ENCODE data around the gene RBCK1.
"Not testable (repeated sequence)": the region's sequence is repeated elsewhere in the genome, so short reads cannot be mapped to it uniquely, and the experiment has no call there.

The RBCK1 gene

DNA sequence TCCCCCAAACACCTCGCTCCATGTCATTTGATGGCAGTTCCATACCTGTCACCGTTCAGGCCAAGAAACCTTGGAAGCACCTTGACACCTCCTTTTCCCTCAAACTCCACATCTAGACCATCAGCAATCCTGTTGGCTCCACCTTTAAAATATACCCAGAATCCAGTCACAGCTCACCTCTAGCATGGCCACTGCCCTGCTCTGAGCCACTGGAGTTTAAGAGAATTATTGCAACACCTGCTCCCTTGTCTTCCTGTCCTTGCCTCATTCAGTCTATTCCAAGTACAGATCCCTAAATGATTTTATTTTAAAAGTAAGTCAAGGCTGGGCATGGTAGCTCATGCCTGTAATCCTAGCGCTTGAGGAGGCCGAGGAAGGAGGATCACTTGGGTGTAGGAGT, 39.2 kb upstream of the RBCK1 start:
- no peaks in the 10 kb centered on the region for H3K9me3 ChIP-seq (ENCODE audit: low read length)
- no peak overlapping the region for H3K9ac ChIP-seq (ENCODE audit: low read length)
- no peak overlapping the region for H3K27ac ChIP-seq (ENCODE audit: low read depth, low read length)
- peaks cover 0 to 3% of the 10 kb centered on the region in 2 donors for H3K27me3 ChIP-seq (ENCODE audit: control insufficient read depth in 1 of 2, insufficient read depth in 2 of 2, low read length in 2 of 2)
- no peak overlapping the region for H3K4me3 ChIP-seq (ENCODE audit: low read depth in 1 of 2, low read length in 2 of 2)
- peaks cover 4% of the 10 kb centered on the region for H3K4me1 ChIP-seq (ENCODE audit: insufficient read depth, low read length)
- H3K36me3 ChIP-seq (ENCODE audit: insufficient read depth, low read length): no peaks in the 10 kb centered on the region

DNA sequence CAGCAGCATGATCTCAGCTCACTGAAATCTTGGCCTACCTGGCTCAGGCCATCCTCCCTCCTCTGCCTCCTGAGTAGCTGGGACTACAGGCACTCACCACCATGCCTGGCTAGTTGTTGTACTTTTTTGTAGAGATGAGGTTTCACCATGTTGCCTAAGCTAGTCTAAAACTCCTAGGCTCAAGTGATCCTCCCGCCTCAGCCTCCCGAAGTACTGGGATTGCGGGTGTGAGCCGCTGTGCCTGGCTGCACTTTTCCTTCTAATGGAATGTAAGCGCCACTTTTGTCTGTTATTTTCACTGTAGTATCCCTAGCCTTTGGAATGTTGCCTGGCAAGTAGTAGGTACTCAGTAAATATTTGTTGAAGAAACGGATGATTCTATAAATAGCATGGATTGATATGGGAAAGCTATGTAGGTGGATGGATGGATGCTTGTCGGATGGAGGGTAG, 37.9 kb upstream of the RBCK1 start:
- Histone ChIP-seq H3K36me3 (ENCODE audit: insufficient read depth, low read length) (no peaks in the 10 kb centered on the region), H3K4me1 (ENCODE audit: insufficient read depth, low read length) (peaks cover 4% of the 10 kb centered on the region), H3K27ac (ENCODE audit: low read depth, low read length) (no peak overlapping the region), H3K27me3 (ENCODE audit: control insufficient read depth in 1 of 2, insufficient read depth in 2 of 2, low read length in 2 of 2) (peaks cover 0 to 3% of the 10 kb centered on the region in 2 donors), H3K9me3 (ENCODE audit: low read length) (no peaks in the 10 kb centered on the region), H3K4me3 (ENCODE audit: low read depth in 1 of 2, low read length in 2 of 2) (no peak overlapping the region), H3K9ac (ENCODE audit: low read length) (no peak overlapping the region)

DNA sequence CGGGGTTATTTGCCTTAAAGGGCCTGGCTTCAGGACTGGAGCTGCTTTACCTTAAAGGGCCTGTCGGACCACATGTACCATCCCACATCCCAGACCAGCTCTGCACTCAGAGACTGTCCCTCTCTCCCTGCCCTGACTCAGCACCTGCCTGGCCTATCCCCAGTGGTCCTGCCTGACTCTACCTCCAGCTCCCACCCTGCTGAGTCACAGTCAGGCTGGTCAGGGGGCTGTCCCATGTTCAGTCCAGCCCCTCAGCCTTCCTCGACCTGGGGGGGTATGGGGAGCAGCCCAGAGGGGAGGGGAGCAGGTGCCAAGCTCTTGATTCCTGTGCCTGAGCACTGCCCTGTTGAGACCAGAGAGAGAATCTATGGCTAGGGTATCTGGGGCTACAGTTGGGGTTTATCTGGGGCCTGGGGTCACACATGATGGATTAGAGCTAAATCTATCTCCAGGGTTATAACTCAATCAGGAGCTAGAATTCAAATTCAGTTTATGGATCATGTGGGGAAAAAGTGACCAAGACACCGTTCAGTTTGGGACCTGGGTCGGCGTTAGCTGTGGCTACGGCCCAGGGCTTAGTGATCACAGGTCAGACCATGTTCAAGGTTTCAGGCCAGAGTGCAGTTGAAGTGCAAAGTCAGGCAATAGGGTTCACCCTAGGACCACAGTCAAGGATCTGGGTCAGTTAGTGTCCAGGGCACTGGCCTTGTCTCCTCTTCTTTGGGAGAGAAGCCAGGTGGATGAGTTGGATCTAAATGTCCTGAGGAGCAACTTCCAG, 36.9 kb upstream of the RBCK1 start:
- H3K9me3 ChIP-seq (ENCODE audit: low read length): no peaks in the 10 kb centered on the region
- H3K9ac ChIP-seq (ENCODE audit: low read length): no peak overlapping the region
- peaks cover 4% of the 10 kb centered on the region for H3K4me1 ChIP-seq (ENCODE audit: insufficient read depth, low read length)
- H3K27me3 ChIP-seq (ENCODE audit: control insufficient read depth in 1 of 2, insufficient read depth in 2 of 2, low read length in 2 of 2): peaks cover 0 to 3% of the 10 kb centered on the region in 2 donors
- H3K27ac ChIP-seq (ENCODE audit: low read depth, low read length): no peak overlapping the region
- no peak overlapping the region for H3K4me3 ChIP-seq (ENCODE audit: low read depth in 1 of 2, low read length in 2 of 2)
- H3K36me3 ChIP-seq (ENCODE audit: insufficient read depth, low read length): no peaks in the 10 kb centered on the region

DNA sequence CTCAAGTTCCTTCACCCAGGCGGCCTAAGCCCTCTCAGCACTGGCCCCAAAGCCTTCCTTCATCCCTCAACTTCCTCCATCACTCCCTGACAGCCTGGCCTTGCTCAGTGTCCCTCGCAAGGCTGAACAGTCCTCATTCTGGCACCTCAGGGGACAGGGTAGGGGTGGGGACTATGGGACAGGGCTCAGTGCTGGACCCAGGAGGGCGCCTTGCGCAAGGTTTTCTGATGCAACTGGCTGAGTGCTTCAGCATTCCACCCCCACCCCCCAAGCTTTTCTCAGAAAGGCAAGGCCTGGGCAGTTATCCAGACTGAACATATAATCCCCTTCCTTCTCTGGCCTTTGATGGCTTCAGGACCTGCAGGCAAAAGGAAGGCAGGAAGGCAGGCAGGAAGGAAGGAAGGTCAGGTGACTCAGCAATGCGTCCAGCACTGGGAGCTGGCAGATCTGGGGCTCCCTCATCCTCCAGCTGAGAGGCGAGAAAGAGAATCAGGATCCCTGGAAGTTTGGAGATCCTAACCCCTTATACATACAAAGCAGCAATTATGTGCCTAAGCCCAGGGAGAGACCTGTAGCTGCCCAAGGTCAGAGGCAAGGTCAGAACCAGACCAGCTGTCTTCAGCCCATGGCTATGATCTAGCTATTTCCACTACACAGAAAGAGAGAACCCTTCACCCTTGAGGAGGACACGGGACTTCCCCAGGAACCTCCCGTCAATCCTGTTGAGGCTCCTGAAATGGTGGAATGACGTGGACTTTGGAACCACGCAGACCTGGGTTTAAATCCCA, 36.1 kb upstream of the RBCK1 start:
- peaks cover 4% of the 10 kb centered on the region for H3K4me1 ChIP-seq (ENCODE audit: insufficient read depth, low read length)
- no peaks in the 10 kb centered on the region for H3K9me3 ChIP-seq (ENCODE audit: low read length)
- H3K27me3 ChIP-seq (ENCODE audit: control insufficient read depth in 1 of 2, insufficient read depth in 2 of 2, low read length in 2 of 2): peaks cover 0 to 3% of the 10 kb centered on the region in 2 donors
- H3K4me3 ChIP-seq (ENCODE audit: low read depth in 1 of 2, low read length in 2 of 2): no peak overlapping the region
- H3K36me3 ChIP-seq (ENCODE audit: insufficient read depth, low read length): no peaks in the 10 kb centered on the region
- H3K9ac ChIP-seq (ENCODE audit: low read length): no peak overlapping the region
- no peak overlapping the region for H3K27ac ChIP-seq (ENCODE audit: low read depth, low read length)

DNA sequence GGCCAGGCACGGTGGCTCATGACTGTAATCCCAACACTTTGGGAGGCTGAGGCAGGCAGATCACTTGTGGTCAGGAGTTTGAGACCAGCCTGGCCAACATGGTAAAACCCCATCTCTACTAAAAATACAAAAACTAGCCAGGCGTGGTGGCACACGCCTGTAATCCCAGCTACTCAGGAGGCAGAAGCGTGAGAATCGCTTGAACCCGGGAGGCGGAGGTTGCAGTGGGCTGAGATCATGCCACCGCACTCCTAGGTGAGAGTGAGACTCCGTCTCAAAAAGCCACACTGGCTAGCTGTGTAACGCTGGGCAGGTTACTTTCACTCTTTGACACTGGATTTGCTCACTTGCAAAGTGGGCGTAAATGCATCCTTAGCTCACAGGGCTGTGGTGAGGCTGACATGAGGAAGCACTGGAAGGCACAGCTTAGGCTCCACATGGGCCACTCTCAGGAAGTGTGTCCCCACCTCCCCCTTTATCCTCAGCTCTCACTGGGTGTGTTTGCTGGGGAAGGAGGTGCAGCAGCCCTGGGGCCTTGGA, 35.5 kb upstream of the RBCK1 start:
- H3K4me1 ChIP-seq (ENCODE audit: insufficient read depth, low read length); H3K9ac ChIP-seq (ENCODE audit: low read length); H3K4me3 ChIP-seq (ENCODE audit: low read depth in 1 of 2, low read length in 2 of 2); H3K36me3 ChIP-seq (ENCODE audit: insufficient read depth, low read length); H3K9me3 ChIP-seq (ENCODE audit: low read length); H3K27ac ChIP-seq (ENCODE audit: low read depth, low read length); H3K27me3 ChIP-seq (ENCODE audit: control insufficient read depth in 1 of 2, insufficient read depth in 2 of 2, low read length in 2 of 2): not testable (repeated sequence)

DNA sequence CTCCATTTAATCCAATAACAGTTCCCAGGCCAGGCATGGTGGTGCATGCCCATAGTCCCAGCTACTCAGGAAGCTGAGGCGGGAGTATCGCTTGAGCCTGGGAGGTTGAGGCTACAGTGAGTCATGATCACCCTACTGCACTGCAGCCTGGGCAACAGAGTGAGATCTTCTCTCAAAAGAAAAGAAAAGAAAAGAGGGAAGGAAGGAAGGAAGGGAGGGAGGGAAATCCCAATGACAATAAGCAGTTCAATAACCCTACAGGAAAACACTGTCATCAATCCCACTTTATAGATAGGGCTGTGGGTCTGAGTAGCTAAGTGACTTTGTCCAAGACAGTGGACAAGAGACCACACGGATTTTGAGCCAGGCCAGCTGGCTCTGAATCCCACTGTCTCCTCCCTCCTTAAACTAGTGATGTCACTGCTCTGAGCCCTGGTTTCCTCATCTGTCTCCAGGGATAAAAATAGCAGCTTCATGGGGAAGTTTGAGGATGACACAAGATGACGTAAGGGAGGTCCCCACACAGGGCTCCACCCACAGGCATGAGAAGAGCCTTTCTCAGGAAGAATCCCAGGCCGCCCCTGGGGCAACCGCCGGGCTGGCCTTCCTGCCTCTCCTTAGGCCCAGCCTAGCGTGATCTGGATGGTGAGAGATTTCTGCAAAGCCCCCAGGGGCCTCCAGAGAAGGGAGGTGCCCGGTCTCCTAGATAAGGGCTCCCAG, 34.8 kb upstream of the RBCK1 start:
- peaks cover 0 to 3% of the 10 kb centered on the region in 2 donors for H3K27me3 ChIP-seq (ENCODE audit: control insufficient read depth in 1 of 2, insufficient read depth in 2 of 2, low read length in 2 of 2)
- H3K36me3 ChIP-seq (ENCODE audit: insufficient read depth, low read length): no peaks in the 10 kb centered on the region
- H3K9me3 ChIP-seq (ENCODE audit: low read length): no peaks in the 10 kb centered on the region
- no peak overlapping the region for H3K9ac ChIP-seq (ENCODE audit: low read length)
- H3K27ac ChIP-seq (ENCODE audit: low read depth, low read length): no peak overlapping the region
- H3K4me1 ChIP-seq (ENCODE audit: insufficient read depth, low read length): peaks cover 4% of the 10 kb centered on the region
- H3K4me3 ChIP-seq (ENCODE audit: low read depth in 1 of 2, low read length in 2 of 2): no peak overlapping the region

DNA sequence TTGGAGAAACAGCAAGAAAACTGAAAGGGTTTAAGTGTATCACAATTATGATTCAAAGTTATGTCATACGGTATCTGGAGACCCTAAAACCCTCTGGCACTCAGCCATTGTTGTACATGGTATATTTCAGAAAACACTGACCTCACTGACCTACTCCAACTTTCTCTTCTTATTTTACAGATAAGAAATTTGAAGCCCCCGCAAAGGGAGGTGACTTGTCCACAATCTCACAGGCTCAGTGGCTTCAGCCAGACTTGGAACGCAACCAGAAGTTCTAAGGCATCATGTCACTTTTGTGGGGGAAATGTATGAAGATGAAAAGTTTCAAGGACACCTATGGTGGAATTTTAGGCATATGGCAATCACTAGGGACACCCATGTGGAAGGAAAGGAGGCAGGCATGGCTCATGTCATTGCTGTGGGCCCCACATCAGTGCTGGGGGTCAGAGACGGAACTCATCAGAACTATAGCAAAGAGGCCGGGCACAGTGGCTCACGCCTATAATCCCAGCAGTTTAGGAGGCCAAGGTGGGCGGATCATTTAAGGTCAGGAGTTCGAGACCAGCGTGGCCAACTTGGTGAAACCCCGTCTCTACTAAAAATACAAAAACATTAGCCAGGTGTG, 32.7 kb upstream of the RBCK1 start:
- Histone ChIP-seq H3K36me3 (ENCODE audit: insufficient read depth, low read length) (no peaks in the 10 kb centered on the region), H3K27me3 (ENCODE audit: control insufficient read depth in 1 of 2, insufficient read depth in 2 of 2, low read length in 2 of 2) (peaks cover 0 to 3% of the 10 kb centered on the region in 2 donors), H3K27ac (ENCODE audit: low read depth, low read length) (no peak overlapping the region), H3K9ac (ENCODE audit: low read length) (no peak overlapping the region), H3K4me1 (ENCODE audit: insufficient read depth, low read length) (peaks cover 4% of the 10 kb centered on the region), H3K4me3 (ENCODE audit: low read depth in 1 of 2, low read length in 2 of 2) (no peak overlapping the region), H3K9me3 (ENCODE audit: low read length) (no peaks in the 10 kb centered on the region)

DNA sequence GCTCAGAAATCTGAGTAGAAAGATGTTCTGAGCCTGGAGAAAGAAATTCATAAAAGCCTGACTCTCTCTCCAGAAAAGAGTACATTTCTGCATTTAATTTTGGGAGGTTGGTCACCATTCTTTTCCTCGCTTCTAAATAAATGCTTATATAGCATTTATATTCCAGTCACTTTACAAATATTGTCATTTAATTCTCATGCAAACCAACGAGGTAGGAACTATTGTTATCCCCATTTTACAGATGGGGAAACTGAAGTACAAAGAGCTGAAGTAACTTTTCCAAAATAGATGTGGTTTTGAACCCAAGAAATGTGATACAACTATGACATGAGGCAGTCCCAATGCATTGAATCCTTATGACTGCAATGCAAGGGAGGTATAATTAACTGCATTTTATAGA, 32.0 kb upstream of the RBCK1 start:
- peaks cover 3 to 6% of the 10 kb centered on the region in 2 donors for H3K27me3 ChIP-seq (ENCODE audit: control insufficient read depth in 1 of 2, insufficient read depth in 2 of 2, low read length in 2 of 2)
- H3K4me1 ChIP-seq (ENCODE audit: insufficient read depth, low read length): peaks cover 4% of the 10 kb centered on the region
- no peaks in the 10 kb centered on the region for H3K9me3 ChIP-seq (ENCODE audit: low read length)
- no peak overlapping the region for H3K9ac ChIP-seq (ENCODE audit: low read length)
- no peaks in the 10 kb centered on the region for H3K36me3 ChIP-seq (ENCODE audit: insufficient read depth, low read length)
- no peak overlapping the region for H3K27ac ChIP-seq (ENCODE audit: low read depth, low read length)
- no peak overlapping the region for H3K4me3 ChIP-seq (ENCODE audit: low read depth in 1 of 2, low read length in 2 of 2)

DNA sequence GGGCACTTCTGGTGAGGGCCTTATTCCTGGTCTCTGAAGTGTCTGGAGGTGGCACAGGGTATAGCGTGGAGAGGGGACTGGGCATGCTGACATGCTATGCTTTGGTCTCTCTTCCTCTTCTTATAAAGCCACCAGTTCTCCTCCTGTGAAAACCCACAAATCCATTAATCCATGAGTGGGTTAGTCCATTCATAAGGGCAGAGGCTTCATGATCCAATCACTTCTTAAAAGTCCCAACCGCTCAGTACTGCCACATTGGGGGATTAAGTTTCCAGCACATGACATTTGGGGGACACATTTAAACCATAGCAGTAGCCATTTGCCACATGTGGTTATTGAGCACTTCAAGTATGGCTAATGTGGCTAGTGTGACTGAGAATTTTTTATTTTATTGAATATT, 31.3 kb upstream of the RBCK1 start:
- Histone ChIP-seq H3K4me3 (ENCODE audit: low read depth in 1 of 2, low read length in 2 of 2) (no peak overlapping the region), H3K4me1 (ENCODE audit: insufficient read depth, low read length) (peaks cover 4% of the 10 kb centered on the region), H3K27me3 (ENCODE audit: control insufficient read depth in 1 of 2, insufficient read depth in 2 of 2, low read length in 2 of 2) (peaks cover 3 to 12% of the 10 kb centered on the region in 2 donors), H3K27ac (ENCODE audit: low read depth, low read length) (no peak overlapping the region), H3K36me3 (ENCODE audit: insufficient read depth, low read length) (no peaks in the 10 kb centered on the region), H3K9ac (ENCODE audit: low read length) (no peak overlapping the region), H3K9me3 (ENCODE audit: low read length) (no peaks in the 10 kb centered on the region)

DNA sequence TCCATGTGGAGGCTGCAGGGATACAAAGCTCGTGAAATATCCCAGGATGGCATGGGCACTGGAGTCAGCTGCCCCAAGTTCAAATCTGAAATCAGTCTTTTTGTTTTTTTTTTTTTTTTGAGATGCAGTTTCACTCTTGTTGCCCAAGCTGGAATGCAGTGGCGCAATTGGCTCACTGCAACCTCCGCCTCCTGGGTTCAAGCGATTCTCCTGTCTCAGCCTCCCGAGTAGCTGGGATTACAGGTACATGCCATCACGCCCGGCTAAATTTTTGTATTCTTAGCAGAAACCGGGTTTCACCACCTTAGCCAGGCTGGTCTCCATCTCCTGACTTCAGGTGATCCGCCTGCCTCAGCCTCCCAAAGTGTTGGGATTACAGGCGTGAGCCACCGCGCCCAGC, 30.5 kb upstream of the RBCK1 start:
- peaks cover 3 to 12% of the 10 kb centered on the region in 2 donors for H3K27me3 ChIP-seq (ENCODE audit: control insufficient read depth in 1 of 2, insufficient read depth in 2 of 2, low read length in 2 of 2)
- not testable (repeated sequence) for H3K4me1 ChIP-seq (ENCODE audit: insufficient read depth, low read length); H3K4me3 ChIP-seq (ENCODE audit: low read depth in 1 of 2, low read length in 2 of 2); H3K9me3 ChIP-seq (ENCODE audit: low read length); H3K27ac ChIP-seq (ENCODE audit: low read depth, low read length); H3K36me3 ChIP-seq (ENCODE audit: insufficient read depth, low read length); H3K9ac ChIP-seq (ENCODE audit: low read length)

DNA sequence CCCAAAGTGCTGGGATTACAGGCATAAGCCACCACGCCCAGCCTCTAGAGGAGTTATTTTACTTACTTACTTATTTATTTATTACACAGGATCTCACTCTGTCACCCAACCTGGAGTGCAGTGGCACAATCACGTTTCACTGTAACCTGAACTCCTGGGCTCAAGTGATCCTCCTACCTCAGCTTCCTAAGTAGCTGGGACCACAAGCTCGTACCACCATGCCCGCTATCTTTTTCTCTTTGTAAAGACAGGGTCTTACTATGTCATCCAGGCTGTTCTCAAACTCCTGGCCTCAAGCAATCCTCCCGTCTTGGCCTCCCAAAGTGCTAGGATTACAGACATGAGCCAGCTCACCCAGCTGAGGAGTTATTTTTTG, 29.1 kb upstream of the RBCK1 start:
- Histone ChIP-seq H3K4me1 (ENCODE audit: insufficient read depth, low read length) (no peaks in the 10 kb centered on the region), H3K27ac (ENCODE audit: low read depth, low read length) (no peak overlapping the region)

More for the DNA sequence above, 29.1 kb upstream of the RBCK1 start:
- Histone ChIP-seq H3K9me3 (ENCODE audit: low read length) (no peaks in the 10 kb centered on the region), H3K36me3 (ENCODE audit: insufficient read depth, low read length) (no peaks in the 10 kb centered on the region), H3K4me3 (ENCODE audit: low read depth in 1 of 2, low read length in 2 of 2) (no peak overlapping the region), H3K27me3 (ENCODE audit: control insufficient read depth in 1 of 2, insufficient read depth in 2 of 2, low read length in 2 of 2) (peaks cover 3 to 12% of the 10 kb centered on the region in 2 donors), H3K9ac (ENCODE audit: low read length) (no peak overlapping the region)
